Adipocyte (in vitro differentiated cells): ENCODE results near the gene TBC1D20.
"Not testable (repeated sequence)": the region's sequence is repeated elsewhere in the genome, so short reads cannot be mapped to it uniquely, and the experiment has no call there.

ENCODE experiments used
- DNase-seq: peaks from one replicate; pipeline ENCODE4 v3.0.0-alpha.2; 2015; ENCODE audit warnings: low read depth
- H3K27me3 ChIP-seq: replicated peaks from 2 replicates; pipeline ENCODE4 v1.7.0; 2013; ENCODE audit warnings: mild to moderate bottlenecking, low read length, moderate library complexity; ENCODE audit not compliant: control insufficient read depth, insufficient read depth
- H3K36me3 ChIP-seq: 2 replicates; pipeline ENCODE4 v1.7.0; 2013; ENCODE audit warnings: low read length, mild to moderate bottlenecking, moderate library complexity; ENCODE audit not compliant: control insufficient read depth, insufficient read depth, severe bottlenecking
- H3K4me1 ChIP-seq: 2 replicates; pipeline ENCODE4 v1.7.0; 2013; ENCODE audit warnings: mild to moderate bottlenecking, low read length, moderate library complexity; ENCODE audit not compliant: control insufficient read depth, insufficient read depth
- H3K4me3 ChIP-seq: 2 replicates; pipeline ENCODE4 v1.7.0; 2013; ENCODE audit warnings: mild to moderate bottlenecking, low read length, moderate library complexity
- H3K9ac ChIP-seq: 2 replicates; pipeline ENCODE4 v1.7.0; 2013; ENCODE audit warnings: mild to moderate bottlenecking, low read length, moderate library complexity
- H3K9me3 ChIP-seq: 2 replicates; pipeline ENCODE4 v1.7.0; 2013; ENCODE audit warnings: mild to moderate bottlenecking, low read length, moderate library complexity; ENCODE audit not compliant: control insufficient read depth

Gene TBC1D20

GRCh38 chr20:462199-462991, at the start of gene TBC1D20:
TBC1D20 (minus strand) TSS chr20:462533; CDS start chr20:462405, 128 bp downstream.
- Histone ChIP-seq H3K9me3 (no peaks in the 10 kb centered on the region), H3K27me3 (no peaks in the 10 kb centered on the region), H3K36me3 (no peaks in the 10 kb centered on the region), H3K4me3 (peak within 1 kb of the TSS; percentile 99), H3K4me1 (peaks cover 44% of the 10 kb centered on the region), H3K9ac (peak within 1 kb of the TSS; percentile 98)
- peak; percentile 96 for DNase-seq

GRCh38 chr20:510328-511057, 48.2 kb upstream of the TBC1D20 start:
- not testable (repeated sequence) for DNase-seq, H3K9ac ChIP-seq, H3K27me3 ChIP-seq, H3K9me3 ChIP-seq, H3K4me3 ChIP-seq
- H3K36me3 ChIP-seq = peaks cover 24% of the 10 kb centered on the region
- peaks cover 32% of the 10 kb centered on the region for H3K4me1 ChIP-seq

GRCh38 chr20:508364-508787, 46.0 kb upstream of the TBC1D20 start:
- H3K27me3 ChIP-seq, H3K4me3 ChIP-seq, H3K9ac ChIP-seq, H3K9me3 ChIP-seq: not testable (repeated sequence)
- peak; percentile 15 for DNase-seq
- Histone ChIP-seq H3K4me1 (peaks cover 18% of the 10 kb centered on the region), H3K36me3 (peaks cover 41% of the 10 kb centered on the region)

- H3K36me3 ChIP-seq = peaks cover 47% of the 10 kb centered on the region
- no peak overlapping the region for H3K9ac ChIP-seq
- no peaks in the 10 kb centered on the region for H3K27me3 ChIP-seq
- DNase-seq = no peak
- no peak overlapping the region for H3K4me3 ChIP-seq
- no peaks in the 10 kb centered on the region for H3K9me3 ChIP-seq
- peaks cover 13% of the 10 kb centered on the region for H3K4me1 ChIP-seq
Measured at GRCh38 chr20:507761-508332, 45.5 kb upstream of the TBC1D20 start.

- DNase-seq = no peak
- H3K4me1 ChIP-seq = peaks cover 13% of the 10 kb centered on the region
- H3K9me3 ChIP-seq = no peaks in the 10 kb centered on the region
- no peak overlapping the region for H3K4me3 ChIP-seq
- H3K27me3 ChIP-seq = no peaks in the 10 kb centered on the region
- no peak overlapping the region for H3K9ac ChIP-seq
- peaks cover 53% of the 10 kb centered on the region for H3K36me3 ChIP-seq
Measured at GRCh38 chr20:507006-507758, 44.8 kb upstream of the TBC1D20 start.

GRCh38 chr20:504632-505075, 42.3 kb upstream of the TBC1D20 start:
- no peak for DNase-seq
- H3K36me3 ChIP-seq = peaks cover 70% of the 10 kb centered on the region
- no peaks in the 10 kb centered on the region for H3K27me3 ChIP-seq
- no peak overlapping the region for H3K4me3 ChIP-seq
- H3K9ac ChIP-seq = no peak overlapping the region
- H3K9me3 ChIP-seq = no peaks in the 10 kb centered on the region
- H3K4me1 ChIP-seq = peaks cover 18% of the 10 kb centered on the region

GRCh38 chr20:503048-503737, 40.9 kb upstream of the TBC1D20 start:
- Histone ChIP-seq H3K9ac (no peak overlapping the region), H3K36me3 (peaks cover 82% of the 10 kb centered on the region), H3K27me3 (no peaks in the 10 kb centered on the region), H3K4me3 (no peak overlapping the region), H3K4me1 (peaks cover 12% of the 10 kb centered on the region), H3K9me3 (no peaks in the 10 kb centered on the region)
- no peak for DNase-seq

GRCh38 chr20:497979-498378, 35.6 kb upstream of the TBC1D20 start:
- Histone ChIP-seq H3K36me3 (peaks cover 67% of the 10 kb centered on the region), H3K9me3 (no peaks in the 10 kb centered on the region)

GRCh38 chr20:496126-496696, 33.9 kb upstream of the TBC1D20 start:
- peaks cover 66% of the 10 kb centered on the region for H3K36me3 ChIP-seq
- DNase-seq = peak; percentile 93
- H3K4me1 ChIP-seq = peaks cover 60% of the 10 kb centered on the region
- H3K9ac ChIP-seq = peak overlapping the region; percentile 50
- no peaks in the 10 kb centered on the region for H3K27me3 ChIP-seq
- peak overlapping the region; percentile 13 for H3K4me3 ChIP-seq
- H3K9me3 ChIP-seq = no peaks in the 10 kb centered on the region

More at GRCh38 chr20:497979-498378, 35.6 kb upstream of the TBC1D20 start:
- no peaks in the 10 kb centered on the region for H3K27me3 ChIP-seq
- peak; percentile 17 for DNase-seq
- no peak overlapping the region for H3K9ac ChIP-seq
- H3K4me1 ChIP-seq = peaks cover 55% of the 10 kb centered on the region
- no peak overlapping the region for H3K4me3 ChIP-seq

- no peak overlapping the region for H3K9ac ChIP-seq
- H3K4me1 ChIP-seq = peaks cover 43% of the 10 kb centered on the region
- no peak overlapping the region for H3K4me3 ChIP-seq
- H3K27me3 ChIP-seq = no peaks in the 10 kb centered on the region
- no peaks in the 10 kb centered on the region for H3K9me3 ChIP-seq
- peaks cover 68% of the 10 kb centered on the region for H3K36me3 ChIP-seq
- DNase-seq = no peak
Measured at GRCh38 chr20:492159-492558, 29.8 kb upstream of the TBC1D20 start.
